SIG-M5 (cell line): ENCODE data around the gene LTF.
"Not testable (repeated sequence)": the region's sequence is repeated elsewhere in the genome, so short reads cannot be mapped to it uniquely, and the experiment has no call there.

Experiments used
- DNase-seq: peaks from one replicate; lab custom pipeline; 2025; lab: John Stamatoyannopoulos, UW

LTF gene

GRCh38 chr3:46464326-46465195 is at the start of gene LTF:
Gene LTF (minus strand): TSS chr3:46464905. CDS start chr3:46464867, 38 bp downstream.
- DNase-seq, result no peak

- DNase-seq, result no peak
Observed at GRCh38 chr3:46512191-46512749, 47.6 kb upstream of the LTF start.

- no peak for DNase-seq
Observed at GRCh38 chr3:46509661-46510187, 45.0 kb upstream of the LTF start.

- DNase-seq, result no peak
Observed at GRCh38 chr3:46508850-46509591, 44.3 kb upstream of the LTF start.

GRCh38 chr3:46506526-46506925 is 41.8 kb upstream of the LTF start:
- no peak for DNase-seq

GRCh38 chr3:46505953-46506352 is 41.2 kb upstream of the LTF start:
- no peak for DNase-seq

- DNase-seq, result no peak
Observed at GRCh38 chr3:46504789-46505188, 40.1 kb upstream of the LTF start.

GRCh38 chr3:46503200-46503874 is 38.6 kb upstream of the LTF start:
- no peak for DNase-seq

GRCh38 chr3:46501702-46502101 is 37.0 kb upstream of the LTF start:
- no peak for DNase-seq

GRCh38 chr3:46500656-46501635 is 36.2 kb upstream of the LTF start:
- DNase-seq, result no peak

GRCh38 chr3:46498916-46499519 is 34.3 kb upstream of the LTF start:
- DNase-seq, result no peak

GRCh38 chr3:46497556-46498265 is 33.0 kb upstream of the LTF start, which contains the start of gene RTP3:
Gene RTP3 (plus strand): TSS chr3:46497976. CDS start chr3:46498063, 87 bp downstream.
- no peak for DNase-seq

- DNase-seq, result no peak
Observed at GRCh38 chr3:46496746-46497555, 32.2 kb upstream of the LTF start.

- no peak for DNase-seq
Observed at GRCh38 chr3:46495901-46496456, 31.3 kb upstream of the LTF start.

GRCh38 chr3:46494491-46494890 is 29.8 kb upstream of the LTF start:
- DNase-seq, result not testable (repeated sequence)

GRCh38 chr3:46492890-46493547 is 28.3 kb upstream of the LTF start:
- no peak for DNase-seq

- no peak for DNase-seq
Observed at GRCh38 chr3:46491089-46492070, 26.7 kb upstream of the LTF start.
